MM.1S (cell line): ENCODE measurements around the gene TAC4.
A peak's percentile ranks its signal among the peaks of the same experiment; 100 is the strongest.

ENCODE experiments used
- CTCF ChIP-seq: fragments of 300-600 bp; sonication (generic); IDR thresholded peaks from 2 replicates; pipeline ENCODE4 v1.5.1; 2016; ENCODE audit warnings: antibody characterized with exemption, low read length, mixed read lengths
- EZH2 ChIP-seq: fragments of 300-600 bp; sonication (generic); optimal IDR thresholded peaks from 2 replicates; pipeline ENCODE3; 2017; ENCODE audit warnings: low read depth, mild to moderate bottlenecking, antibody characterized with exemption, low read length, mixed read lengths

DNA sequence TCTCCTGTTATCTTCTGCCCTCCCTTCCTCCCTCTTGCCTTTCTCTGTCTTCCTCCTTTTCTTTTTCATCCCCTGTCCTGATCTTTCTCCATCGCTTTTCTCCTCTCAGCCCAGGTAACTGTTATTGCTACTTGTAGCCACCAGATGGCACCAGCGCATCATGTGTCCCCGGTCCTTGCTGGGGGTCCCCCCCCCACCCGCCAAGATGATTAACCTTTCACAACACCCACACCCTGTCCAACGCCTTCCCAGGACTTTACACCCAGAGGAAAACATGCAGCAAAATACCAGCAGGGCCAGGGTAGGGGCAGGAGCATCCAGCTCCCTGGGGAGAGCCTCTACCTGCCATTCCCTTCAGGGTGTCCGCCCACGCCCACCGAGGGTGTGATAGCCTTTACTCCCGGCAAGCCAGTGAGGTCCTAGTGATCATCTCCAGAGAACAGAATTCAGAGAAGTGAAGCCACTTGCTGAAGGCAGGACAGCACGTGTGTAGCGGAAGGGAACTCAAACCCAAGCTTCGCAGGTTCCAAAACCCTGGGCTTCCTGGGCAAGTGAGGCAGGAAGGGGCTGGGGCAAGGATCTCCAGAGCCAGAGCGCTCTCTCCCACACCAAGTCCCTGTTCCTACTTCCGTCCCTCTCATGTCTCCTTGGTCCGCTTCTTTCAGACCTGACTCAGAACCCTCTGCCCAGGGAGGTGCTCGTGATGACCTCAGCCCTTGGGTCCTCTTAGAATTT, 13.4 kb upstream of the TAC4 start:
- peak; percentile 91 for TF ChIP-seq CTCF
- no peak for TF ChIP-seq EZH2
